Stimulated activated CD8-positive, alpha-beta memory T cell treated with anti-CD3 and anti-CD28 coated beads, Interleukin-12 subunit alpha, Interleukin-12 subunit beta, amount 100 ng/mL, for 24 hours (primary cell): ENCODE results near the gene CD164.
"Not testable (repeated sequence)": the region's sequence is repeated elsewhere in the genome, so short reads cannot be mapped to it uniquely, and the experiment has no call there.

Source experiments
- DNase-seq: peaks from one replicate; pipeline ENCODE4 v3.0.0-alpha.2; 2020; ENCODE audit errors: extremely low read depth

Gene CD164

GRCh38 chr6:109374326-109374892, 7.9 kb downstream of the CD164 start:
- no peak for DNase-seq

GRCh38 chr6:109373762-109374161, 8.5 kb downstream of the CD164 start:
- no peak for DNase-seq

DNA sequence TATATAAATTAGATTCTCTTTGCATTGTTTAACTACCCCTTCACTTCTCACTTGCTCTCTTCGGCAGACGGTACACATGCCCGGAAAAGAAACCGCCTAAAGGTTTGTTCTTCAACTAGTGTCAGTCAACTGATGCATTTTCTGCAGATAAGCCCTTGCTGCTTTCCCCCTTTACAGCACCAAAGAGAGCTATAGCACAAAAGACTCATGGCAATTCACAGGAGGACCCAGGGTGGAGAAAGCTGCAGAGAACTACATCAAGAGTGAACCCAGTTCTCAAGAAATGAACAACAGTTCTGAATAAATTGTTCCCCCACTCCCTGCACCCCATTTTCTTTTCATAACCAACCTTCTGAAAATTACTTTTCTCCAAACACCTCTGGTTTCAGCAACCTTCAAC, 8.9 kb downstream of the CD164 start:
- DNase-seq: no peak

DNA sequence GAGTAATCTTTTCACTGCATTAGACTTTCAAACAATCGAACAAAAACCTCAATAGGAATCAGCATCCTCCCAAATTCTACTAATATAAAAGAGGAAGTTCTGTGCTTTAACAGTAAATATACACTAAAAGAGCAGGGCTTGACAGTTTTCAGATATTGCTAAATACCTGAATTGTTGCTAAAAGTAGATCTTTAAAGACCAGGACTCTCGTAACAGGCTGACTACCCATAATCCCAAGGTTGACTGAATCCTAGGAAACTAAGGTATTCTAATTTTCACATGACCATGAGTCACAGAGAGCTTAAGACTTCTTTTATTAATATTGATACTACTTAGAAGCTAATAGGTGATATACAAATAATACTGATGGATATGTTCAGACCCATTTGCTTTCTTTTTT, 10.1 kb downstream of the CD164 start:
- no peak for DNase-seq

DNA sequence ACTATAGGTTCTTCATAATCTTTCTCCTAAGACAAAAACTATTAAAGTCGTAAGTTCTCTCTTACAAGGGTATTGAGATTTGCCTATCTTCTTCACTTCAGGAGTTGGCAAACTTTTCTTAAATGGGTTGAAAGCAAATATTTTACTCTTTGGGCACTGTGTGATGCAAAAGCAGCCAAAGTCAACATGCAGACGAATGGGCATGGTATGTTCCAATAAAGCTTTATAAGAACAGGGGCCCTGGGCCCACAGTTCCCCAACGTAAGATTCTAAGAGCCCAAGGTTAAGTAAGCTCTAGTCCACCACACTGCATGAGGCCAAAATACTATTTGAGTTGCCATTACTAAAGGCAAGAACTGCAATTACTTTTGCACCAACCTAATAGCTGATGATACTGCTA, 11.5 kb downstream of the CD164 start:
- DNase-seq: no peak

DNA sequence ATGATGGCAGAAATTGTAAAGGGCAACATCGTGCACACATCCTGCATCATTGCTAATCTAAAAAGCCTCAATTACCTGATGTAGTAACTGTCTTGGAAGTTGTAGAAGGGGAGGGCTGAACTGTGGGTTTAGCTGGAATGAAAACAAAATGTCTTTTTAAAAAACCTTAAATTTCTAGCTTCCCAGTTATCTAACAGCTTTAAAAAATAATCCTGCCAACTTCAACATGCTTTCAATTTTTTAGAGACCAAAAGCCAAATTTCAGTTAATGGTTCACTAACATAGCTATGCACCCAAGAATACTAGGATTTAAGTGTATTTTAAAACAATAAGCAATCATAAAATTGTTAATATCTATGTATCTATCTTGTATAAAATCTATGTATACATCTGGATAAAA, 11.9 kb downstream of the CD164 start:
- DNase-seq: no peak

DNA sequence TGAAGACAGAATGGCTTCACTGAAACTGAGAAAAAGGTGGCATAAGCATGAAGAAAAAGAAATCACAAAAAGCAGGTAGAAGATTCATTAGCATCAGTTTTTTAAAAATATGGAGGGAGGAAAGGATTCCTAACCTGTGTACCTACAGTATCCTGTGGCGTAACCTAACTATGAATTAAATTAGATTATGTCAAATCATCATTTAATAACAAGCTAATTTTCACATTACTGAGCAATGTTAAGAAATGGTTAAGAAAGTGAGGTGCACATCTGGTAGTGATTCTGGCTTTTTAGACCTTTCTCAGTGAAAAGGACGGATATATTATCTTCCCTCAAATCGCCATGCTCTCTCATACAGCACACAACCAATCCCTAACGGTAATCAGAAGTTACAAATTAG, 12.5 kb downstream of the CD164 start:
- no peak for DNase-seq

GRCh38 chr6:109364382-109365078, 17.7 kb downstream of the CD164 start:
- not testable (repeated sequence) for DNase-seq

DNA sequence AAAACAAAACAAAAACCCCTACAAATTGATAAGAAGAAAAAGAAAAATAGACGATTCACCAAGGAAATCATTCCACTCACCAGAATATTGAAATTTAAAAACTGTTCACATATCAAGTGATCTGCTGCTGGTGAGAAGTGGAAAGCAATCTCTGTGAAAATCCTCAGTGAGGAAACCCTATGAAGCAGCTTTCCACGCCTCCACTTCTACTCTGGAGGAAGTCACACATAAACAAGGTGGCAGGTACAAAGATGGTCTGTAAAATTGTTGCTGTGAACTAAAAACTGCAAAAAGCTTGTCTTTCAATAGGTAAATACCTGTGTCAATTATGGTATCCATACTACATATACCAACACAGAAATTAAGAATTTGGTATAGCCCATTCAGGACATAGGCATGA, 18.5 kb downstream of the CD164 start:
- DNase-seq: no peak

DNA sequence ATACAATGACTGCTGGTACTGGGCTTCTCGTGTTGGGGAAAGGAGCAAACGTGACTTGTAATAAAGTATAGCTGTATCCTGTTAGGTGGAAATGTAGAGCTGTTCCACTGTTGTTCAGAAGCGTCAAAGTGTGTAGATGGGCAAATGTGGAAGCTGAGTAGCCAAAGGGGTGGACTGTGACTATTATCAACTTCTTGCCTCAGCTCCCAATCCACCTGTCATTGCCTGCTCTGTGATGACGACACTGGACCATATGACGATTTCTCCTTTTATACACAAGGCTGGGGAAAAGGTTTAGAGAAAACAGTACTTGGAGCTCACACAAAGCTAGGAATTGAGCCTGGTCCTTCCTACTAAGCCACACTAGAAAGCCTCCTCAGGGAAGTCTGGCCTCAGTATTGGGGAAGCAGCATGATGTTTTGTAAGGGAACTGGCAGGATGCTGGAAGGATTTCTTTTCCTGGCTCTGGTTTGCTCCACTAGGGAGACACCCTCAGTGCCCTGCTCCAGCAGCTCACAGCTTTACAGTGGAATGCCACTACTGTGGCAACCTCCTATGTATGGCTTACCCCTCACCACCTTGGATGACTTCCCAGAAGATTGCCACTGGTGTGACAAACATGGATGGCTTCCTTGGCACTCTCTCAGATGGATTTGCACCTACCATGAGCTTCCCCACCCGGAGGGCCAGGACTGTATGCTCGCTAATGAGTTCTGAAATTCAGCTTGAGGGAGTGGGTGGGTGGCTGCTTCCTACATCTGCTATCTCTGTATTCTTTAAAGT, 20.0 kb downstream of the CD164 start:
- no peak for DNase-seq

DNA sequence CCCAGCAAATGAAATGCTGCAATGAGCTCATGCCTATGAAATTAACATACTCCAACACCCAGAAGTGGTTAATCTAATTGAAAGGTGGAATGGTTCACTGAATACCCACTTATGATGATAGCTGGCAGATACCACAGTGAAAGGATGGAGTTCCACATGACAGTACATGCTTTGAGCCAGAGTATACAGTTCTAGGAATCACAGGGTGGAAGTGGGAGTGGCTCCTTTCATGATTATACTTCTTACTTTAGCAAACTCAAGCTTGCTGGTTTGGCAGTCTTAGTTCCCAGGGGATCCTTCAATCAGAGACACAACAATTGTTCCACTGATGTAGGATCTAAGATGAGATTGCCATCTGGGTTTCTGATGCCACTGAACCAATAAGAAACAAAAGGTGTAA, 21.5 kb downstream of the CD164 start:
- no peak for DNase-seq

DNA sequence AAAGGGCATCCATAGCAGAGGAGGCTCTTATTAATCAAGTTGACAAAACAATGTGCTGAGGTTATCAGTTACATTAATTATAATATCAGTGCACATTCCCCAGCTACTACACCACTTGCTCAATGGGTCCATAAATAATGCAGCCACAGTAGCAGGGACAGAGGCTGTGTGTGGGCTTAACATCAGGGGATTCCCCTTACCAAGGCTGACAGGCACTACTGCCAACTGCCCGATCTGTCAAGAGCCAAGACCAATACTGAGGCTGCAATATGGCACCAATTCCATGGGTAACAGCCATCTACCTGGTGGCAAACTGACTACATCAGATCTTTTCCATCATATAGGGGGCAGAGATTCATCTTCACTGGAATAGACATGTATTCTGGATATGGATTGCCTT, 22.0 kb downstream of the CD164 start:
- no peak for DNase-seq

- DNase-seq: no peak
Observed at GRCh38 chr6:109359248-109359647, 23.0 kb downstream of the CD164 start.

DNA sequence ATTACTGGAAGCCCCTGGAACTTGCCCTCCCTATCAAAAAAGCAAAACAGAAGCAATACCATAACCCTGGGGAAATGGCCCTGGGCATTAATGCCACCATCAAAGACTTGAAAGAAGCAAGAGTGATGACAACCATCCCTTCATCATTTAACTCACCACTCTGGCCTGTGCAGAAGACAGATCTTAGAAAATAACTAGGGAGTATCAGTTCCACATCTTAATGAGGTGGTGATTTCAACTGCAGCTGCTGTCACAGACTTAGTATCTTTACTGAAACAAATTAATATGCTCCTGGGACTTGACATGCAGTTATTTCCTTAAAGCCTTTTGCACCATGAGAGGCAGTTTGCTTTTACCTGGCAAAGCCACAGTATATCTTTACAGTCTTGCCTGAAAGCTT, 24.1 kb downstream of the CD164 start:
- no peak for DNase-seq

GRCh38 chr6:109356237-109356636, 26.0 kb downstream of the CD164 start:
- no peak for DNase-seq

DNA sequence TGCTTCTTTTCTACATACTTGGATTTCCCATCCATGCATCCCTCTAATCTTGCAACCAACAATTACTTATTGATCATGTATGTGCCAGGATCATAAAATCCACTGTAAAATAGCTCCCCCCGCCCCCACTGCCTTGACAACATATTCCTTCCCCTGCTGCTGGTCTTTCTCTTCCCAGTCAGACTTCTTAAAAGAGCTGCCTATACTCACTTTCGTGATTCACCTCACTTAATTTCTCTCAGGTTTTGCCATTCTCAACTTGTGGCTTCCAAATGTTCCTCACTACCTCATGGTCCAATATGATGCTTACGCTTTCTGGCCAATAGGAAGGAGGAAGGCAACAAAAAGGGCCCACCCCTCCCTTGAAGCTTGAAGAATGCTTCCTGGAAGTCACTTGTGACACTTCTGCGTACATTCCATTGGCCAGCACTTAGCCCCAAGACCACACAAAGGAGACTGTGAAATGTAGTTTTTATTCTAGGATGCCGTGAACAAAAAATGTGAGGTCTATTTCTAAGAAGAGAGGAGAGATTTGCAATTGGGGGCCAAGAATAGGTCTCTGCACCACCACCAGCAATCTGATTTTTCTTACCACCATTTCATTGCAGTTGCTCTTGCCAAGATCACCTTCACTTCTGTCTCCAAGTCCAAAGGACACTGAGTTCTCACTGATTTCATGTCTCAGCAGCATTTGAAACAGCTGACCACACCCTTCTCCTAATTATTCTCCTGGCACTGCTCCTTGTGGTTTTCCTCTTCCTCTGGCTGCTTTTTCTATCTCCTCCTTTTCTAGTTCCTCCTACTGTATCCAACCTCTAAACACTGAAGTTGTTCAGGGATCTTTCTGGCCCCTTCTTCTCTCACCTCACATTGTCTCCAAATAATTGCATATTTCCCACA, 30.8 kb downstream of the CD164 start:
- no peak for DNase-seq

DNA sequence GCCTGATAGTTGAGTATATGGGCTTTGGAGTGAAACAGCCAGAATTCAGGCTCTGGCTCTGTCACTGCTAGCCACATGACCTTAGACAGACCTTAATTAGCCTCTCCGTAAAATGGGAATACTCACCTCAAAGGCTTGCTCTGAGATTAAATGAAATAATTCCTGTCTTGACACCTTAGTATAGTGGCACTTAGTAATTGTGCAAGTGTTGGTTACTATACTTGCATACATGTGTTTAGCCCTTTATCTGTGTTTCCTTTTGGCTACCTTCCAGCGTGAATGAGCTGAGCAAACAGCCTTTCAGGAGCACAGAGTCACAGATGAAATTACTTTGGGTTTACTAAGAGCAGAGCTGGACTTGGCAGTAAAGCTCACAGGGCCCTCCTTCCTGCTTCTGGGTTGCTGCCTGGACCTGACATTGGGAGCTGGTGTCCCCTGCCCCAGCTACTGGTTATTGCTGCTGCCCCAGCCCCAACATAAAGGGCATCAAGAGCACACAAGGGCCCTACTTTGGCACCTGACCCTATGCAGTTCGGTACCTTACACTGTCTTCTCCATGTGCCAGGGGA, 32.8 kb downstream of the CD164 start:
- DNase-seq: no peak

- DNase-seq: no peak
Observed at GRCh38 chr6:109348226-109348625, 34.0 kb downstream of the CD164 start.

GRCh38 chr6:109347779-109348178, 34.5 kb downstream of the CD164 start:
- no peak for DNase-seq

- DNase-seq: no peak
Observed at GRCh38 chr6:109345986-109346385, 36.3 kb downstream of the CD164 start.

DNA sequence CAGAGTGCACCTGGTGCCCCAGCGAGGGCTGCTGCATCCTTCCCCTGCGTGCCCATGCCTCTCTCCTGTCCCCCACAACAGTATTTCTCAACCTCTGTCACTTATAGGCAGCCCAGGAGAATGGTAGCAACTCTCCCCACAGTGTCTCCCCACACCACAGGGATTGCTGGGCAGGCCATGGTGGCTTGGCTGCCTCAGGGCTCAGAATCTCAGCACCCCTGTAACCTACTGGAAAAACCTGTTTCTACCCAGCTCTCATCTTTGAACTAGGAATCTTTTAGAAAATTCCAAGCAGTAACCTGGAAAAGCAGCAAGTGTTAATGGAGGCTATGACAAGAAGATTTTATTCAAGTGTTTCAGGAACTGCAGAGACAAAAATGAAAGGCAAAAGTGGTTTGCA, 38.0 kb downstream of the CD164 start:
- DNase-seq: no peak

- DNase-seq: no peak
Observed at GRCh38 chr6:109343518-109343917, 38.7 kb downstream of the CD164 start.
